T follicular helper cell (primary cell): ENCODE data around the gene TAGLN.
"Not testable (repeated sequence)": the region's sequence is repeated elsewhere in the genome, so short reads cannot be mapped to it uniquely, and the experiment has no call there.

Experiments used
- DNase-seq: peaks from one replicate; pipeline ENCODE4 v3.0.0-alpha.2; 2020; ENCODE audit warnings: low read depth

The TAGLN gene

DNA sequence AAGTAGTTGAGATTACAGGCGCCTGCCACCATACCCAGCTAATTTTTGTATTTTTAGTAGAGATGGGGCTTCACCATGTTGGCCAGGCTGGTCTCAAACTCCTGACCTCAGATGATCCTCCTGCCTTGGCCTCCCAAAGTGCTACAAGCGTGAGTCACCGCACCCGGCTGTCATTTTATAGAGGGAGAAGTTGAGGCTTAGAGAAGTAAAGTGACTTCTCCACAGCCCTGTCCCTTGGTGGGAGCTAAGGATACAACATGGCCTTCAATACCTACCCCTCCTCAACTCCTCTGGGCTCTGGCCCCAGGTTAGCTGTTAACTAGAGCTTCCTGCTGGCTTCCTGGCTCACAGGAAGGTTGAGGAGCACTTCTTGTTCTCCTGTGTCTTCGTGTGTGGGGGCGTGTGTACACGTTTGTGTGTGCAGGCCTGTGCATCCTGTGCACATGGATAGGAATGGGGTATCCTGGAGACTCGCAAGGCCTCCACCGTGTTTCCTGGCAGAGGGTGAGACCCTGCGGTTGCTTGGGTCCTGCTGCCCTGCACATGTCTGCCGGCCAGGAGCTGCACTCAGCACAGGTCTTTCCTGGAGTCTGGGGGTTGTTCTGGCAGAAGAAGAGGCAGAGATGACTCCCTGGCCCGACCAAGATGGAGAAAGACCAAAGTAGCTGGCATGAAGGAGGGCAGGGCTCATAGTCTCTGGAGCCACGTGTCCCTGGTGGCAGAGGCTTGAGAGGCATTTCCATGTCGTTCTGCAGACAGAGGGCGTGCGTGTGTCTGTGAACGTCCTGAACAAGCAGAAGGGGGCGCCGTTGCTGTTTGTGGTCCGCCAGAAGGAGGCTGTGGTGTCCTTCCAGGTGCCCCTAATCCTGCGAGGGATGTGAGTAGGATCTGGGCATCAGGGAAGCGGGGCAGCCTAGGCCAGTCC is 18.2 kb upstream of the TAGLN start:
- peak; percentile 58 for DNase-seq

DNA sequence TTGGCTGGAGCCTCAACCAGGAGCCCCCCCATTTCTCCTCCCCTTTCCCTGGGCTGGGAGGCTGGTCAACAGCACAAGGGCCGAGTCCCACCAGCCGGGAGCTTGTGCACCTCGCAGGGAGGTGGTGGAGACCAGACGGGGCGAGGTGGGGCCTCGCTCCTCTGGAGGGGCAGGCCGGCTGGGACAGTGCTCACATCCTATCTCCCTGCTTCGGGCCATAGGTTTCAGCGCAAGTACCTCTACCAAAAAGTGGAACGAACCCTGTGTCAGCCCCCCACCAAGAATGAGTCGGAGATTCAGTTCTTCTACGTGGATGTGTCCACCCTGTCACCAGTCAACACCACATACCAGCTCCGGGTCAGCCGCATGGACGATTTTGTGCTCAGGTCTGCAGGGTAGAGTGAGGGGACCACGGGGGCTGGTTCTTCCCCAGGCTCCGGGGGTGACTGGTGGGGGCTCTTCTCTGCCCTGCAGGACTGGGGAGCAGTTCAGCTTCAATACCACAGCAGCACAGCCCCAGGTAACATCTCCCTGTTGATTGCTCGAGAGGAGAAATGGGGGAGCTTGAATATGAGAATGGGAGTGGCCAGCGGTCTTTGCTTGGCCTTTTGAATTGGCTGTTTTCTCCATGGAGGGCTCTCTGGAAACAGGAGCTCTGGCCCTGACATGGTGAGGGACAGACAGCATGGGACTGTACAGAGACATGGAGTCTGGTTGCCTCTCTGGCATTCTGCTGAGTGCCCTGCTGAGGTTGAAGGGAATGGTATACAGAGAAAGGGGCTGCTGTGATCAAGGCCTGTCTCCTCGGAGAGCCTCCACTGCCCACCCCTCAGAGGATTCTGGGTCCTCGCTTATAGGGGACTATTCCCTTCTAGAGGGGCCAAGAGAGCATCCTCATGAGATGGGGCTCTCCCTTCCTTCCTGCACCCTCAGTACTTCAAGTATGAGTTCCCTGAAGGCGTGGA is 17.3 kb upstream of the TAGLN start:
- DNase-seq = no peak

DNA sequence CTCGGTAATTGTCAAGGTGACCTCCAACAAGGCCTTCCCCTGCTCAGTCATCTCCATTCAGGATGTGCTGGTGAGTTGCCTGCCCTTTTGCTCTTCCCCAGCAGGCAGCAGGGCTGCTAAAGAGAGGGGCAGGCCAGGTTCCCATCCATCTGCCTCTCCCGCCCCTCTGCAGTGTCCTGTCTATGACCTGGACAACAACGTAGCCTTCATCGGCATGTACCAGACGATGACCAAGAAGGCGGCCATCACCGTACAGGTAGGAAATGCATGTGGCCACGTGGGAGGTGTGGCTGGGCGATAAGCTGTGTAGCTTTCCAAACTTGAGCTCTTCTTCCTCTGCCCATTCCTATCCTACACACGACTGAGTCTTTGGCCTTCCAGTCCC is 16.6 kb upstream of the TAGLN start:
- no peak for DNase-seq

DNA sequence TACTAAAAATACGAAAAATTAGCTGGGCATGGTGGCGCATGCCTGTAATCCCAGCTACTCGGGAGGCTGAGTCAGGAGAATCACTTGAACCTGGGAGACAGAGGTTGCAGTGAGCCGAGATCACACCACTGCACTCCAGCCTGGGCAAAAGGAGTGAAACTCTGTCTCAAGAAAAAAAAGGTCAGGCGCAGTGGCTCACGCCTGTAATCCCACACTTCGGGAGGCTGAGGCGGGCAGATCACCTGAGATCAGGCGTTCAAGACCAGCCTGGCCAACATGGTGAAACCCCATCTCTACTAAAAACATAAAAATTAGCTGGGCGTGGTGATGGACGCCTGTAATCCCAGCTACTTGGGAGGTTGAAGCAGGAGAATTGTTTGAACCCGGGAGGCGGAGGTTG is 16.0 kb upstream of the TAGLN start:
- not testable (repeated sequence) for DNase-seq

DNA sequence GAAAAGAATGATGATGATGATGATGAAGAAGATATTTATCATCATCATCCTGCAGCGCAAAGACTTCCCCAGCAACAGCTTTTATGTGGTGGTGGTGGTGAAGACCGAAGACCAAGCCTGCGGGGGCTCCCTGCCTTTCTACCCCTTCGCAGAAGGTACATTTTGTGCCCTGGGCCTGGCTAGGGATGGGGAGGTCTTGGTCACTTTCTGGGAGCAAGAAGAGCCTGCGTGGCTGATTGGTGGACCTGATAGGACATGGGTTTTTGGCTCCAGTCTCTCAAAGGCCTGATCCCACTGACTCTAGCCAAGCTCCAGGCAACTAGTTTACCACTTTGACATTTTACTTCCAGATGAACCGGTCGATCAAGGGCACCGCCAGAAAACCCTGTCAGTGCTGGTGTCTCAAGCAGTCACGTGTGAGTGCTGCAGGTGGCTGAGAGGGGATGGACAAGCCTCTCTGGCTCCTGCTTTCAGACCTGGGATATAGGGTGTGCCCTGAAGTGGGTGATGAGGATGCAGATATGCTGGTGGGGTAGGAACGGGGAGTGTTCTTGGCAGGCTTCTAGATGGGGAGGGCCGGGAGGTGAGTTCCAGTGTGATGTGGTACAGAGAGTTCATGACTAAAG is 15.3 kb upstream of the TAGLN start:
- no peak for DNase-seq

DNA sequence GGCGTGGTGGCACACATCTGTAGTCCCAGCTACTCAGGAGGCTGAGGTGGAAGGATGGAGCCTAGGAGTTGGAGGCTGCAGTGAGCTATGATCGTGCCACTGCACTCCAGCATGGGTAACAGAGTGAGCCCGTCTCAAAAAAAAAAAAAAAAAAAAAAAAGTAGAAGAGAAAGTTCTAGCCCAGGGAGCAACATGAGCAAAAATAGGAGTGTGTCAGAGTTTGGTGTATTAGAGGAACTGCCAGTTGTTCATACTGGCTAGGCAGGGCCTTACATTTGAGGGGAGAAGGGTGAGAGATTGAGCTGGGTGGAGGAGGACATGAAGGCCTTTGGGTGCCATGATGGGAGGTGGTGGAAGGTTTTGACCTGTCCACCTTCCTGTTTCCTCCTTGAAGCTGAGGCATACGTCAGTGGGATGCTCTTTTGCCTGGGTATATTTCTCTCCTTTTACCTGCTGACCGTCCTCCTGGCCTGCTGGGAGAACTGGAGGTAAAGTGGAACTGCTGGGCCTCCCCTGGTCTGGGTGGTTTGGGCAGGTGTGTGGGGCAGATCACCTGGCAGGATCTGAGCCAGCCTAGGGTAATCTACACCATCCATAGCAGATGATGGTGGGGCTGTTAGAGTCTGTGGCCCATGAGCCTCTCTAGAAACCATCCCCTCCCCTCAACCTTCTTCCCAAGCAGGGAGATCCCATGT is 13.3 kb upstream of the TAGLN start:
- no peak for DNase-seq

DNA sequence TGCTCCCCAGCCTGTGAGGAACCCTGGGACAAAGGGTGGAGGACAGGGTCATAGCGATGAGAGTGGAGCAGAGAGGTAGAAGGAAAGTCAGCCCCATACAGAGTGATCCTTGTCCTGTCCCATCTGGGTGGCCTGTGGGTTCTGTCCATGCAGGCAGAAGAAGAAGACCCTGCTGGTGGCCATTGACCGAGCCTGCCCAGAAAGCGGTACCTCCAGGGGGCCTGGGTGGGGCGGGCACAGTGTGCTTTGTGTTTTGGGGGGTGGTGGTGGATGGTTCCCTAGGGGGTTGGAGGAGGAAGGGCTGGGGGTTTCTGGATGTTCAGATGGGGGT is 12.8 kb upstream of the TAGLN start:
- DNase-seq = no peak

DNA sequence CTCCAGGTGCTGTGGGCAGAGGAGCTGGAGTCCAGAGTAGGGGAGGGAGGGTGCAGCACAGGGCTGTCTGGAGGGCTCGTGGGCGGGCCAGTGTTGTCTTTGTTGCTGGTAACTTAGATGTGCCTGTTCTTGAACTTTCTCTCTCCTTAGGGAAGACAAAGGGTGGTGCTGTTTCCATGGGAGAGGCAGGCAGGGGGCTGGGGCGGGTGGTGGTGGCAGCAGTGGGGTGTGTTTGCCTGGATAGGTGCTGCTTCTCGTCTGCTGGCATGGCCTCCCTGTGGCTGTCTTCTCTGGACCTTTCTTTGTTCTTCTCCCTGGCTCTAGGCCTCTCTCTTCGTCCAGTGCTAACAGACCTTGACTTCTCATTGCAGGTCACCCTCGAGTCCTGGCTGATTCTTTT is 12.2 kb upstream of the TAGLN start:
- DNase-seq = no peak

DNA sequence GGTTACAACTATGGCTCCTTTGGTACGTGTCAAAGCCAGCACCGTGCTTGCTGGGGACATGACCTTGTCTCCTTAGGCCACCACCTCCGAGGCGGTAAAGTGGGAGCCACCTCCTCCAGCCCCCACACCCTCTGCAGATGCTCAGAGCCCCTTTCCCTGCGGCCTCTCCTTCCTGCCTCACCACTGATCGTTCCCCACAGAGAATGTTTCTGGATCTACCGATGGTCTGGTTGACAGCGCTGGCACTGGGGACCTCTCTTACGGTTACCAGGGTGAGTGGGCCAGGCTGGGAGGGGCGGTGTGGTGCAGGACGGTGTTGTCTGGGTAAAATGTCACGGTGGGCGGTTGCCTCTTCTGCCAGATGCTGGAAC is 11.8 kb upstream of the TAGLN start:
- no peak for DNase-seq

DNA sequence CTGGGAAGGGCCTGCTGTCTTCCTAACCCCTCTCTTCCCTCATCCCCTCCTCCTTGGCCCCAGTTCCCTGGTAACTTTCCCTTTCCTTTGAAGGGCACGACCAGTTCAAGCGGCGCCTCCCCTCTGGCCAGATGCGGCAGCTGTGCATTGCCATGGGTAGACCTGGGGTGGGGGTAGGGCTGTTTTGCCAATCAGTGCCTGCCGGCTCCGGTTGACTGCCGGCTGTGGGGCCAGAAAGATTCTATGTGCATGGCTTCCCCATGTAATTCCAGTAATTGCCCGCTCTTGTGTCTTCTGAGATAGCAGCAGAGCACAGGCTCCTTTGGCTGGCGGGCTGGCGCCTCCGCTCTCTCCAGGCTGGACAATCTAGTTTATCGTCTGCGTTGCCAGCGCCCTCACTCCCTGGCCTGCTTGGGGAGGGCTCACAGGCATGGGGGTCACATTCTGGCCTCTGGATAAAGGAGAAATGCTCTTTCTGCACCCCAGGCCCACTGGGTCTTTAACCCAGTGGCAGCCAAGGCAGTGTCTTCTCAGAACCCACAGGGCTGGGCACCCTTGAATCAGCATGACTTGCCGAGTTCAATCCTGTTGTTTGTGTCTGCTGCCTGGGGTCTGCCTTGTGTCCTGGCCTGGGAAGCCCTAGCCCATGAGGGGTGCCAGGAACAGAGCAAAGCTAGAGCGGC is 11.2 kb upstream of the TAGLN start:
- no peak for DNase-seq

DNA sequence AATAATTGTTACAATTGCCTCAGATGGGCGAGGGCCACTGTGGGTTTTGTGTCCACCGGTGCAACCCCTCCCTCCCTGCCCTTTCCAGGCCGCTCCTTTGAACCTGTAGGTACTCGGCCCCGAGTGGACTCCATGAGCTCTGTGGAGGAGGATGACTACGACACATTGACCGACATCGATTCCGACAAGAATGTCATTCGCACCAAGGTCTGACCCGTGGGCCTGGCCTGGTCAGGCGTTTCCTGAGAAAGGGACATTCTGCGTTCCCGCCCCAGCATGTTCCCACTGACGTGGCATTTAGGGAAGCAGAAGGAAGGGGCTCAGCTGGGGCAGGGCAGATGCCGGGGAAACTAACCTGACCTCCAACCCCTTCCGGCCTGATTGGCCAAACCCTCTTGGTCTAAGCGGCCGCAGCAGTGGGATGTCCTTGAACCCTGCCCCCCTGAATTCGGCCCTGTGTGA is 10.5 kb upstream of the TAGLN start:
- no peak for DNase-seq

DNA sequence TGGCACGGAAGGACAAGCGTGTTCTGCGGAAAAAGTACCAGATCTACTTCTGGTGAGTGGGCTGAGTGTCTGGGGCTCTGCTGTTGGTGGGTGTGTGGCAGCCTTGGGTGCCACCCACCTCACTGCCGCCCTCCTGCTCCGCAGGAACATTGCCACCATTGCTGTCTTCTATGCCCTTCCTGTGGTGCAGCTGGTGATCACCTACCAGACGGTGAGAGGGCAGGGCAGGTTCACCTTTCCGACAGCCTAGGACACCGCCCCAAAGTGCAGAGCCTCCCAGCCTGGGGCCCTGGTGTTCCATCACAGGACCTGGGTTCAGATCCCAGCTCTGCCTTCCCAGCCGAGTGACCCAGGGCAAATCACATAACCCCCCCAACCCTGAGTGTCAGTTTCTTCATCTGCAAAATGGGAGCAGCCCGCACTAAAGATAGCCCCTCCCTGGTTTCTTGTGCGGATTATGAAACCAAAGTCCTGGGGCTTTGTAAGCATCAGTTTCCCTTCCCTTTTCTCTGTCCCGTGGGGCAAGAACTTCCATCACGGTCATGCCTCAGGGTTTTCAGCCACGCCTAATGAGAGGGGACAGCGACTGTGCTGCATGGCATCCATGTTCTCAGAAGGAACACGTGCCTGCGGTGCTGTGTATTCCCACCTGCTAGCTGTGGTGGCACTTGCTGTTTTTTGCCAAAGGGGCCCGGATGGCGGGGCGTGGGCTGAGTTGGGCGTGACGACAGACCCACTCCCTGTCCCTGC is 9.8 kb upstream of the TAGLN start:
- DNase-seq = no peak

DNA sequence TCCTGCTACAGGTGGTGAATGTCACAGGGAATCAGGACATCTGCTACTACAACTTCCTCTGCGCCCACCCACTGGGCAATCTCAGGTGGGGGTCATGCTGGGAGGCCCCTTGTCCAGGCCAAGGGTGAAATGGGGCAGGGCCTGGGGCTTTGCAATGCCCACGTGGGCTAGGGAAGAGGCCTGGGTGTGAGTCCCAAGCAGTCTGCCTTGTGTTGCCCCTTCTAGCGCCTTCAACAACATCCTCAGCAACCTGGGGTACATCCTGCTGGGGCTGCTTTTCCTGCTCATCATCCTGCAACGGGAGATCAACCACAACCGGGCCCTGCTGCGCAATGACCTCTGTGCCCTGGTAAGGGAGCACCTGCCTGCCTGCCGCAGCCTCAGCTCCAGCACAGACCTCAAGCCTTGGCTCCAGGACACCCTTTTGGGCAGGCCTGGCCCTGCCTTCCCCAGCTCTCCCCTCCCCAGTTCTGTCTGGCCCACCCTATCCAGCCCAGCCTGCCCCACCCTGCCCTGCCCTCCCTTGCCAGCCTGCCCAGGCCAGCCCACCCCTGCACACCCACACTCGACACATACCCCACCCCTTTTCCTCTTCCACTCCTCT is 9.1 kb upstream of the TAGLN start:
- DNase-seq = no peak

DNA sequence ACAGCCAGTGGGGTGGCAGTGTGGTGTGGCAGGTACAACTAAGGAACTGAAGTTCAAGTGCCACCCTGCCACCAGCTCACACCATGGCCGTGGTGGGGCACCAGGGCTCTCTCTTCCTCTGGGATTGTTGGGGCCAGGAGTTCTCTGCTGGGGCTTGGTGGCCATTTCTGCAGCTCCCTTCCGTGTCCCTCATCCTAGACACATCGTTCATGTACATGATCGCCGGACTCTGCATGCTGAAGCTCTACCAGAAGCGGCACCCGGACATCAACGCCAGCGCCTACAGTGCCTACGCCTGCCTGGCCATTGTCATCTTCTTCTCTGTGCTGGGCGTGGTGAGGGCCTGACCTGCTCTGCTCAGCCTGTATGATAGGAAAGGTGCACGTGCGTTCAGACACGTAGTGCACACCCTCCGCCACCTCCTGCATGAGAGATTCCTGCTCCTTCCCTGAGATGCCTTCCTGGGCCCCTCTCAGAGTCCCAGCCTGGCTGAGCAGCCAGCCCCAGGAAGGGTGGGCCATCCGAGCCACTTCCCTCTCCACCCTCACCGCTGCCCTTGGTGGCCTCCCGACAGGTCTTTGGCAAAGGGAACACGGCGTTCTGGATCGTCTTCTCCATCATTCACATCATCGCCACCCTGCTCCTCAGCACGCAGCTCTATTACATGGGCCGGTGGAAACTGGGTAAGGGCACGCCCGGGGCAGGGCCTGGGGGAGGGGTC is 7.3 kb upstream of the TAGLN start:
- DNase-seq = no peak

DNA sequence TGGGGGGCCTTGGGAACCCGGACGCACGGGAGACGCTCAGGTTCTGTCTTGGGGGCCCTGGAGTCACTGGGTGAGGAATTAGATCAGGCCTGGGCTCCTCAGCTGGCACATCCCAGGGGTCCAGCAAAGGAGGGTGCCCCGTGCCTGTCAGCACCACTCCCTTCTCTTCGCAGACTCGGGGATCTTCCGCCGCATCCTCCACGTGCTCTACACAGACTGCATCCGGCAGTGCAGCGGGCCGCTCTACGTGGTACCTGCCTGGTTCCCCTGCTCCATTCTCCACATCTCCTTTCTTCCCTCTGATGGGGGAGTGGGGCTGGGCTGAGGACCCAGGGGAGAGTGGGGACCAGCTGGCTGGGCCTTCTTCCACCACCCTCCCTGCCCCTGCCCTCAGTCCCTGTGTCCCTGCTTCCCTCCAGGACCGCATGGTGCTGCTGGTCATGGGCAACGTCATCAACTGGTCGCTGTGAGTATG is 6.7 kb upstream of the TAGLN start:
- no peak for DNase-seq

DNA sequence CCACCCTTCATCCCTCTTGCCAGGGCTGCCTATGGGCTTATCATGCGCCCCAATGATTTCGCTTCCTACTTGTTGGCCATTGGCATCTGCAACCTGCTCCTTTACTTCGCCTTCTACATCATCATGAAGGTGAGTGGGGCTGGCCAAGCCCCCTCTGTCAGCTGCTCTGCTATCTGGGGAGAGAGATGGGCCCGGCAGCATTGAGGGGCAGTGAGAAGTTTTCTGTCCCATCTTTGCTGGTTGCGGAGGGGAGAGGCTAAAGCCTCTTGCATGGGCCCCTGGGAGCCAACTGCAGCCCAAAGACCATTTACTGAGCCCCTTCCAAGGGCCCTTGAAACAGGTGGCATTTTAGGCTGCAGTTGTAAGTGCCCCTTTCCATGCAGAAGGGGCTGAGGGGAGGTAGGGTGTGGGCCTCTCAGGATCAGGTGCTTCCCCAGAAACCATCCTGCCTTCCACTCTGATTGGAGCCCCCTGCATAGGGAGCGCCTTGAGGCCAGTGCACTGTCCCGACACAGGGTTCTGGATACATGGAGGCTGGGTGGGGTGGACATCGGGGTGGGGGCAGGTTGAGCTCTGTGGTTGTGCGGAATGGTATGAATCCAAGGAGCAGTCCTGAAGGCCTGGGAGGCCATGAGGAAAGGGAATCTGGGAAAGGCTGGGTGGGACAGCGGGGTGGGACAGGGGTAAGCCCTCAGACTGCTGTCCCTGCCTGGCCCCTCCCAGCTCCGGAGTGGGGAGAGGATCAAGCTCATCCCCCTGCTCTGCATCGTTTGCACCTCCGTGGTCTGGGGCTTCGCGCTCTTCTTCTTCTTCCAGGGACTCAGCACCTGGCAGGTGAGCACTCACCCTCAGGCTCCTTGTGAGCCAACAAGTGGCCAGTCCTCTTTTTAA is 5.8 kb upstream of the TAGLN start:
- no peak for DNase-seq

DNA sequence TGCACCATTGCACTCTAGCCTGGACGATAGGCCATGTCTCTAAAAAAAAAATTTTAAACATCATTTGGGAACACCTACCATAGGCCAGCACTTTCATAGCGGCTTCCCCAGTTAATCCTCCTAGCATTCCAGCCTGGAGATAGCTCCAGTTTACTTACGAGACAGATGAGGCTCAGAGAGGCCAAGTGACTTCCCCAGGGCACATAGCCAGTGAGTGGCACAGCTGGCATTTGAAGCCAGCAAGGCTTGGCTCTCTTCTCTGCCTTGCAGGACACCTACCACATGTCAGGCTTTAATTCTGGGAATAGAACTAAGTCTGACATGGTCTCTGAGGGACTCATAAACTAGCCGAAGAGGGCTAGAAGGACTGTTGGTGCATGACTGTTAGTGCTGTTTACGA is 4.9 kb upstream of the TAGLN start:
- DNase-seq = no peak

DNA sequence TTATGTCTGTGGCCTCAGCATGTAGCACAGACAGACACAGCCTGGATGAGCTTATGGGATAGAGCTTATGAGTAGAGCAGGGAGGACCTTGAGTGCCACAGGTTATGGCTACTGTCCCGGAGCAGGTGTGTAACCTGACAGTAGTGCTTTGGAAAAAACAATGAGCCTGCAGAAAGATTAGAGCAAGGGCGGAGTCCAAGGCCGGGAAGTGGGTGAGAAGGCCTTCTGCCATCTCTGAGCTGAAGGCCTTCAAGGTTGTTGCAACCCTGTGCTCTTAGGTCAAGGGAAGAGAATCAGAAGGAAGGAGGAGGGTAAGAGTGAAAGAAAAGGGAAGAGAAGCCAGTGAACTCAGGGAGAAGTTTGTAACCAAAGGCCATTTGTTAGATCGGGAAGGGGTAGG is 3.9 kb upstream of the TAGLN start:
- no peak for DNase-seq
